WERI-Rb-1 (cell line): ENCODE results near the gene RFTN1.
A peak's percentile ranks its signal among the peaks of the same experiment; 100 is the strongest.

Source experiments
- DNase-seq: peaks from one replicate; pipeline ENCODE4 v3.0.0-alpha.2; 2020
- H3K27ac ChIP-seq: fragments of 250-450 bp; sonication (Bioruptor Pico); 2 replicates; pipeline ENCODE4 v1.5.1; 2020; ENCODE audit warnings: mild to moderate bottlenecking, moderate library complexity
- H3K27me3 ChIP-seq: fragments of 250-450 bp; sonication (Bioruptor Pico); 2 replicates; pipeline ENCODE4 v1.5.1; 2021; ENCODE audit warnings: mild to moderate bottlenecking, low read depth, moderate library complexity; ENCODE audit not compliant: insufficient read depth, severe bottlenecking
- H3K36me3 ChIP-seq: fragments of 250-450 bp; sonication (Bioruptor Pico); 2 replicates; pipeline ENCODE4 v1.5.1; 2020; ENCODE audit warnings: mild to moderate bottlenecking, moderate library complexity
- H3K4me3 ChIP-seq: 2 replicates; pipeline ENCODE4 v1.5.1; 2011; ENCODE audit warnings: low read depth, mild to moderate bottlenecking, control low read depth, low read length
- H3K9me3 ChIP-seq: fragments of 250-450 bp; sonication (Bioruptor Pico); 2 replicates; pipeline ENCODE4 v1.5.1; 2021; ENCODE audit warnings: mild to moderate bottlenecking, moderate library complexity; ENCODE audit not compliant: severe bottlenecking
- CTCF ChIP-seq: IDR thresholded peaks from 2 replicates; pipeline ENCODE4 v1.5.1; 2011; ENCODE audit warnings: low read depth, mild to moderate bottlenecking, control low read depth, inconsistent platforms, low read length

RFTN1 gene

DNA sequence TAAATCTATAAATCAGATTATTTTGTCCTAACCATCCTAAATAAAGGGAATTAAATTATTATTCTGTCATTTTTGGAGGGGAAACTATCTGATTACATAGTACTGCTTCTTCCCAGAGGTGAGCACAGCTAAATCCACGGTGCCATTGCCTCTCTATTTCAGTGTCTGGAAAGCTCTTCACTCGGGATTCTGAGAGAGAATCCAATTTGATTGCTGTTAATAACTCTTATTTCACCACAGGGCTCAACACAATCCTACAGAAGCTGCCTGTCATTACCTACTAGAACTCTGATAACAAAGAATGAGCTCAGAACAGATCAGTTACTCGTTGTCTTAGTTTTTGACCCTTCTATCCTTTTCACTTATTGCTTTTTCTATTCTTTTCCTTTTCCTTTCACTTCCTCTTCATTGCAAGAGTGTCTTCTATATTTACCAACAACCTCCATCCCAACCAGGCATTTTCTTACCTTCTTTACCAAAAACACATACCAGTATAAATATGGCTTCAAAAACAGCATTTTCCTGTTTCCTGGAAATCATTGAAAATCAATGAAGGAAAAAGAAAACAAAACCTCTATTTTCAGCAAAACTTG, 218.1 kb downstream of the RFTN1 start:
- H3K9me3 ChIP-seq: peaks cover 3% of the 10 kb centered on the region
- no peak overlapping the region for H3K27ac ChIP-seq
- peaks cover 21% of the 10 kb centered on the region for H3K36me3 ChIP-seq
- no peak for TF ChIP-seq CTCF
- no peaks in the 10 kb centered on the region for H3K27me3 ChIP-seq
- DNase-seq: no peak
- H3K4me3 ChIP-seq: no peak overlapping the region

GRCh38 chr3:16294844-16295243, 218.7 kb downstream of the RFTN1 start:
- Histone ChIP-seq H3K36me3 (peaks cover 25% of the 10 kb centered on the region), H3K27ac (no peak overlapping the region), H3K4me3 (no peak overlapping the region), H3K27me3 (no peaks in the 10 kb centered on the region), H3K9me3 (peaks cover 3% of the 10 kb centered on the region)
- TF ChIP-seq CTCF: no peak
- no peak for DNase-seq

DNA sequence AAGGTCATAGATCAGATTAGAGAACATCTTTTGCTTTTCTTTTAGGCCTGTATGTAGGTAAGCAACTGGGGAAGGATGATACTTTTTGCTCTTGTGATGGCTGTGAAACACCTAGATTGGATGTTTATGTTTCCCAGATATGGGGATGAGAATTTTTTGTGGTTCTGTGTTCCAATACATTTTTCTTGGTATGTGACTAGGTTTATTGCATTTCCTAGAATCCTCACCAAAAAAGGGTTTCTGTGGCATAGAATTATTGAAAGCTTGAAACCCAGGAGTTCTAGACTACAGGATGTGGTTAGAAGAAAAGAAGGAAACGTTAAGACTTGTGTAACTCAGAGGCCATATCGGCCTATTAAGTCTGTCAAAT, 222.7 kb downstream of the RFTN1 start:
- Histone ChIP-seq H3K27me3 (no peaks in the 10 kb centered on the region), H3K9me3 (peaks cover 3% of the 10 kb centered on the region), H3K4me3 (no peak overlapping the region), H3K36me3 (peaks cover 29% of the 10 kb centered on the region), H3K27ac (no peak overlapping the region)
- TF ChIP-seq CTCF: no peak
- DNase-seq: no peak

- peak; percentile 31 for DNase-seq
- peaks cover 23% of the 10 kb centered on the region for H3K36me3 ChIP-seq
- no peak overlapping the region for H3K27ac ChIP-seq
- no peak overlapping the region for H3K4me3 ChIP-seq
- TF ChIP-seq CTCF: peak; percentile 51
- no peaks in the 10 kb centered on the region for H3K27me3 ChIP-seq
- H3K9me3 ChIP-seq: peaks cover 3% of the 10 kb centered on the region
These were observed 223.3 kb downstream of the RFTN1 start for GRCh38 chr3:16290007-16290826.

DNA sequence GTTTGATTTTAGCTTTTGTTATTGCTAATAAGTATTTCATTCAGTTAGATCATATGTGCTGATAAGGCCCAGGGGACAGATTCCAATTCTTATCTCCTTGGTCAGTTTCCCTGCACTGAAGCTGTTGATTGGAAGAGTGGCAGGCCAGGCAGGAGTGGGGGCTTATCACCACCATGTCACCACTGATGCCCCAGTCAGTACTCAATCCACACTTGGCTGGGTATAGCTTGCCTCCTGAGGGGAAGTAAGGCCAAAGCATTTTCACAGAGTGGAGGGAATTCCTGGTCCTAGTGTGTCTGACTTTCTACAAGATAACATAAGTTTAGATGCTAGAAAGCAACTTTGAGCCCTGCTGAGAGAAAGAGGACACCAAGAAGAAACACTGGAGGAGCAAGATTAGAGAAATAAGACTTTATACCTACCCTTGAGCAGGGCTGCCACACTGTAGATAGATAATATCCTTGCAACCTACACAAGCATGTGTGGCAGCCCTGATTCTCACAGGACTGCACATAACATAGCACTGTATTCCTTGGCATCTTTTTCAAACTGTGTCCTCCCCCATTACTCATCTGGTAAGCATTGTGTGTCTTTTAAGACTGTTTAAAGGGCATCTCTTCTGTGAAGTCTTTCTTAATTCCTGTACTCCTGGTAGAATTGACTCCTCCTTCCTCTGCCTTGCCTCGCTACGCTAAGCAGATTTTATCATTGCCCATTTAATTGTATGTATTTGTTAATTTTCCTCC, 224.2 kb downstream of the RFTN1 start:
- peaks cover 3% of the 10 kb centered on the region for H3K9me3 ChIP-seq
- H3K4me3 ChIP-seq: no peak overlapping the region
- H3K27ac ChIP-seq: no peak overlapping the region
- H3K36me3 ChIP-seq: peaks cover 18% of the 10 kb centered on the region
- H3K27me3 ChIP-seq: no peaks in the 10 kb centered on the region
- no peak for DNase-seq
- TF ChIP-seq CTCF: no peak
